Measurements from ENCODE around the gene TRPM2.
"Not testable (repeated sequence)": the region's sequence is repeated elsewhere in the genome, so short reads cannot be mapped to it uniquely, and the experiment has no call there.

Gene TRPM2

GRCh38 chr21:44377201-44377921, 23.9 kb downstream of the TRPM2 start:
- DNase-seq: no peak

GRCh38 chr21:44377922-44378645, 24.7 kb downstream of the TRPM2 start:
- no peak for DNase-seq

GRCh38 chr21:44378646-44379514, 25.5 kb downstream of the TRPM2 start:
- DNase-seq: no peak

- no peak for DNase-seq
These were observed 26.1 kb downstream of the TRPM2 start for GRCh38 chr21:44379515-44379848.

GRCh38 chr21:44379991-44380865, 26.8 kb downstream of the TRPM2 start:
- no peak for DNase-seq

GRCh38 chr21:44380876-44381275, 27.5 kb downstream of the TRPM2 start:
- DNase-seq: no peak

GRCh38 chr21:44381874-44382273, 28.5 kb downstream of the TRPM2 start:
- DNase-seq: no peak

- no peak for DNase-seq
These were observed 29.1 kb downstream of the TRPM2 start for GRCh38 chr21:44382536-44382935.

- DNase-seq: no peak
These were observed 29.8 kb downstream of the TRPM2 start for GRCh38 chr21:44383216-44383615.

GRCh38 chr21:44384968-44385367, 31.5 kb downstream of the TRPM2 start:
- no peak for DNase-seq

- no peak for DNase-seq
These were observed 35.9 kb downstream of the TRPM2 start for GRCh38 chr21:44389335-44389734.

- DNase-seq: no peak
These were observed 37.5 kb downstream of the TRPM2 start for GRCh38 chr21:44390886-44391285.

GRCh38 chr21:44391345-44392091, 38.1 kb downstream of the TRPM2 start:
- DNase-seq: no peak

GRCh38 chr21:44392185-44392584, 38.8 kb downstream of the TRPM2 start:
- DNase-seq: no peak

- no peak for DNase-seq
These were observed 39.5 kb downstream of the TRPM2 start for GRCh38 chr21:44392916-44393315.

- no peak for DNase-seq
These were observed 41.3 kb downstream of the TRPM2 start for GRCh38 chr21:44394733-44395132.

GRCh38 chr21:44395260-44395659, 41.8 kb downstream of the TRPM2 start:
- DNase-seq: no peak

- not testable (repeated sequence) for DNase-seq
These were observed 43.4 kb downstream of the TRPM2 start for GRCh38 chr21:44396803-44397202.

GRCh38 chr21:44397431-44398031, 44.1 kb downstream of the TRPM2 start:
- no peak for DNase-seq

GRCh38 chr21:44398499-44398898, 45.1 kb downstream of the TRPM2 start:
- DNase-seq: no peak

GRCh38 chr21:44399151-44399954, 45.9 kb downstream of the TRPM2 start:
- no peak for DNase-seq
